Measurements from ENCODE around the gene CLP1. TPM values are rescaled to one million over a fixed set of nuclear protein-coding genes. Genes with fewer than 3 reads are reported as not detected.

The CLP1 gene
- total RNA-seq, 1 donor from 2014 or later = 12.5 TPM

DNA sequence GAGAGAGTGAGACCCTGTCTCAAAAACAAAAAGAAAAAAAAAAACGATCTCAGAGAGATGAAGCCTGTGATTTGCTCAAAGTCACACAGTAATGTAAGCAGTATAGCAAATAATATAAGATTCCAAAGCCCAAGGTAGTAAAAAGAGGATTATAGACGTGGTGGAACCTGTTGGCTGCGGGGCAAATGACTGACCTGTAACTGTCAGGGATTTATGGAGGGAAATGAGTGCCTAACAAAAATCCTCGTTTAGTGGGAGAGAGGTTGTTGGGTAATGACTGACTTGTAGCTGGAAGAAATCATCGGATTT is 723 bp upstream of the CLP1 start:
- ATAC-seq (no peak), DNase-seq (no peak)
- H3K27ac ChIP-seq = peak overlapping the region; percentile 80
- TF ChIP-seq, protein P1, sequence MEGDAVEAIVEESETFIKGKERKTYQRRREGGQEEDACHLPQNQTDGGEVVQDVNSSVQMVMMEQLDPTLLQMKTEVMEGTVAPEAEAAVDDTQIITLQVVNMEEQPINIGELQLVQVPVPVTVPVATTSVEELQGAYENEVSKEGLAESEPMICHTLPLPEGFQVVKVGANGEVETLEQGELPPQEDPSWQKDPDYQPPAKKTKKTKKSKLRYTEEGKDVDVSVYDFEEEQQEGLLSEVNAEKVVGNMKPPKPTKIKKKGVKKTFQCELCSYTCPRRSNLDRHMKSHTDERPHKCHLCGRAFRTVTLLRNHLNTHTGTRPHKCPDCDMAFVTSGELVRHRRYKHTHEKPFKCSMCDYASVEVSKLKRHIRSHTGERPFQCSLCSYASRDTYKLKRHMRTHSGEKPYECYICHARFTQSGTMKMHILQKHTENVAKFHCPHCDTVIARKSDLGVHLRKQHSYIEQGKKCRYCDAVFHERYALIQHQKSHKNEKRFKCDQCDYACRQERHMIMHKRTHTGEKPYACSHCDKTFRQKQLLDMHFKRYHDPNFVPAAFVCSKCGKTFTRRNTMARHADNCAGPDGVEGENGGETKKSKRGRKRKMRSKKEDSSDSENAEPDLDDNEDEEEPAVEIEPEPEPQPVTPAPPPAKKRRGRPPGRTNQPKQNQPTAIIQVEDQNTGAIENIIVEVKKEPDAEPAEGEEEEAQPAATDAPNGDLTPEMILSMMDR (IDR thresholded peaks at IDR 0.05) = no peak
- H3K4me3 ChIP-seq = peak overlapping the region; percentile 72
- H3K36me3 ChIP-seq = peaks cover 27% of the 10 kb centered on the region
- H3K27me3 ChIP-seq (ENCODE audit: low read depth) = no peaks in the 10 kb centered on the region
- H3K4me1 ChIP-seq = peaks cover 16% of the 10 kb centered on the region
- intact Hi-C loops (cut with DNase I) = no loop called here
- H3K9me3 ChIP-seq = no peaks in the 10 kb centered on the region

- ATAC-seq (peak in 1 of 2 donors; percentile 1), DNase-seq (no peak)
- Histone ChIP-seq H3K4me3 (peak overlapping the region; percentile 72), H3K36me3 (peaks cover 38% of the 10 kb centered on the region), H3K4me1 (peaks cover 16% of the 10 kb centered on the region), H3K27me3 (ENCODE audit: low read depth) (no peaks in the 10 kb centered on the region), H3K27ac (peak overlapping the region; percentile 80), H3K9me3 (no peaks in the 10 kb centered on the region)
- TF ChIP-seq, protein P1 (IDR thresholded peaks at IDR 0.05) = no peak
- intact Hi-C loops (cut with DNase I) = no loop called here
Observed at GRCh38 chr11:57658023-57658361, 430 bp downstream of the CLP1 start.

DNA sequence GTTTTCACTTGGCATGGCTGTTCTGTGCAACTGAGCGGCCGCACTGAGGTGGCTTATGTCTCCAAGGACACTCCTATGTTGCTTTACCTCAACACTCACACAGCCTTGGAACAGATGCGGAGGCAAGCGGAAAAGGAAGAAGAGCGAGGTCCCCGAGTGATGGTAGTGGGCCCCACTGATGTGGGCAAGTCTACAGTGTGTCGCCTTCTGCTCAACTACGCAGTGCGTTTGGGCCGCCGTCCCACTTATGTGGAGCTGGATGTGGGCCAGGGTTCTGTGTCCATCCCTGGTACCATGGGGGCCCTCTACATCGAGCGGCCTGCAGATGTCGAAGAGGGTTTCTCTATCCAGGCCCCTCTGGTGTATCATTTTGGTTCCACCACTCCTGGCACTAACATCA is 2.1 kb downstream of the CLP1 start:
- Histone ChIP-seq H3K27me3 (ENCODE audit: low read depth) (no peaks in the 10 kb centered on the region), H3K4me1 (peaks cover 16% of the 10 kb centered on the region), H3K9me3 (no peaks in the 10 kb centered on the region), H3K4me3 (no peak overlapping the region), H3K27ac (no peak overlapping the region), H3K36me3 (peaks cover 41% of the 10 kb centered on the region)
- intact Hi-C loops (cut with DNase I) = no loop called here
- DNase-seq (no peak), ATAC-seq (no peak)
- TF ChIP-seq, protein P1 (IDR thresholded peaks at IDR 0.05) = no peak

DNA sequence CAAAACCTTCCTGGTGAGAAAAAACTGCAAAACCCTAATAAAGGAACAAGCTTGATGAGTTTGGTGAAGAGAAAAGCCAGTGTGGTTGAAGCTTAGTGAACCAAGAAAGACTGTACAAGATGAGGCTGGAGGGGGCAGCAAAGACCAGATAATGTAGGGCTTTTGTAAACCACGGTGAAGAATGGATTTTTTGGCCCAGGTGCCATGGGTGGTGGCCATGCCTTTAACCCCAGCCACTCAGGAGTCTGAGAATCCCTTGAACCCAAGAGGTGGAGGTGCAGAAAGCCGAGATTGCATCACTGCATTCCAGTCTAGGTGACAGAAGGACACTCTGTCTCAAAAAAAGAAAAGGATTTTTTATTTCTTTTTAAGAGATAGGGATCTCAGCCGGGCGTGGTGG is 5.3 kb downstream of the CLP1 start:
- Histone ChIP-seq H3K36me3 (peaks cover 41% of the 10 kb centered on the region), H3K9me3 (no peaks in the 10 kb centered on the region), H3K27me3 (ENCODE audit: low read depth) (no peaks in the 10 kb centered on the region), H3K4me1 (peaks cover 19% of the 10 kb centered on the region), H3K27ac (no peak overlapping the region), H3K4me3 (no peak overlapping the region)
- intact Hi-C loops (cut with DNase I) = no loop called here
- no peak for ATAC-seq
- TF ChIP-seq, protein P1 (IDR thresholded peaks at IDR 0.05) = no peak
- no peak for DNase-seq

- DNase-seq (no peak), ATAC-seq (no peak)
- TF ChIP-seq, protein P1 (IDR thresholded peaks at IDR 0.05) = no peak
- Histone ChIP-seq H3K4me1 (peaks cover 12% of the 10 kb centered on the region), H3K27ac (no peak overlapping the region), H3K27me3 (ENCODE audit: low read depth) (no peaks in the 10 kb centered on the region), H3K9me3 (no peaks in the 10 kb centered on the region), H3K36me3 (peaks cover 41% of the 10 kb centered on the region), H3K4me3 (no peak overlapping the region)
- intact Hi-C loops (cut with DNase I) = no loop called here
Observed at GRCh38 chr11:57663975-57664374, 6.4 kb downstream of the CLP1 start.
